ENCODE results near the gene STPG2.
"Not testable (repeated sequence)": the region's sequence is repeated elsewhere in the genome, so short reads cannot be mapped to it uniquely, and the experiment has no call there.

Gene STPG2

DNA sequence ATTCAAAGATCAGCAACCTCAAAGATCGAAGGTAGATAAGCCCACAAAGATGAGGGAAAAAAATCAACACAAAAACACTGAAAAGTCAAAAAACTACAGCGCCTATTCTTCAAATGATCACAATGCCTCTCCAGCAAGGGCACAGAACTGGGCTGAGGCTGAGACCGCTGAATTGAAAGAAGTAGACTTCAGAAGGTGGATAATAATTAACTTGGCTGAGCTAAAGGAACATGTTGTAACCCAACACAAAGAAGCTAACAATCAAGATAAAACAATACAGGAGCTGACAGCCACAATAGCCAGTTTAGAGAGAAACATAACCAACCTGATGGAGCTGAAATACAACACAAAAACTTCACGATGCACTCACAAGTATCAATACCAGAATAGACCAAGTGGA lies 231.1 kb downstream of the STPG2 start:
- no peak for DNase-seq (ENCODE audit: low spot score)
- in situ Hi-C loops (cut with MboI; ENCODE audit: low sequenced_read_pairs, unreplicated experiment), result no loop called here
- TF ChIP-seq, protein P1, sequence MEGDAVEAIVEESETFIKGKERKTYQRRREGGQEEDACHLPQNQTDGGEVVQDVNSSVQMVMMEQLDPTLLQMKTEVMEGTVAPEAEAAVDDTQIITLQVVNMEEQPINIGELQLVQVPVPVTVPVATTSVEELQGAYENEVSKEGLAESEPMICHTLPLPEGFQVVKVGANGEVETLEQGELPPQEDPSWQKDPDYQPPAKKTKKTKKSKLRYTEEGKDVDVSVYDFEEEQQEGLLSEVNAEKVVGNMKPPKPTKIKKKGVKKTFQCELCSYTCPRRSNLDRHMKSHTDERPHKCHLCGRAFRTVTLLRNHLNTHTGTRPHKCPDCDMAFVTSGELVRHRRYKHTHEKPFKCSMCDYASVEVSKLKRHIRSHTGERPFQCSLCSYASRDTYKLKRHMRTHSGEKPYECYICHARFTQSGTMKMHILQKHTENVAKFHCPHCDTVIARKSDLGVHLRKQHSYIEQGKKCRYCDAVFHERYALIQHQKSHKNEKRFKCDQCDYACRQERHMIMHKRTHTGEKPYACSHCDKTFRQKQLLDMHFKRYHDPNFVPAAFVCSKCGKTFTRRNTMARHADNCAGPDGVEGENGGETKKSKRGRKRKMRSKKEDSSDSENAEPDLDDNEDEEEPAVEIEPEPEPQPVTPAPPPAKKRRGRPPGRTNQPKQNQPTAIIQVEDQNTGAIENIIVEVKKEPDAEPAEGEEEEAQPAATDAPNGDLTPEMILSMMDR (IDR thresholded peaks at IDR 0.05; ENCODE audit: borderline replicate concordance, control extremely low read depth, extremely low read depth, insufficient read depth, missing control alignments), result no peak

DNA sequence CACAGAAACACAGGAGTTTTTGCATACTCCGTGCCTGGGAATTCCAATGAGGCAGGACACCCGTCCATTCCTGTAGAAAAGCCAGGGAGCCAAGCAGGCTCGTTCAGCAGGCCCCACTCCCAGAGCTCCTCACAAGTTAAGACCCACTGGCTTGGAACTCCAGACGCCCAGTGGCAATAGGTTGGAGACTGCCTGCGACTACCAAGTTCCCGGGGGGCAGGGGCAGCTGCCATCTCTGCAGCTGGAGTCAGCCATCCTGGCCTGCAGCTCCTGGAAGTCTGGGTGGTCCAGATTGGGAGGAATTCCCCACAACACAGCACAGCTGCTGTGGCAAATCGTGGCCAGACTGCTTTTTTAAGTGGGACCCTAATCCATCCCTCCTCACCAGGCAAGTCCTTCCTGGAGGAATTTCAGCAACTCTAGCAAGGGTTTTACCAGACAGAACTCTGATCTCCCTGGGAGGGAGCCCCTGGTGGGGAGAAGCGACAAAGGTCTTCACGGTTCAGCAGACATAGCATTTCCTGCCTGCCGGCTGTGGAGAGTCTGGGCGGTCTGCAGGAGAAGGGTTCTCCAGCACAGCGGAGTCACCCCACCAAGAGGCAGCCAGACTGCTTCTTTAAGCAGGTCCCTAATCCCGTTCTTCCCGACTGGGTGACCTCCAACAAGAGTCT lies 231.9 kb downstream of the STPG2 start:
- in situ Hi-C loops (cut with MboI; ENCODE audit: low sequenced_read_pairs, unreplicated experiment), result no loop called here
- no peak for DNase-seq (ENCODE audit: low spot score)
- TF ChIP-seq, protein P1 (IDR thresholded peaks at IDR 0.05; ENCODE audit: borderline replicate concordance, control extremely low read depth, extremely low read depth, insufficient read depth, missing control alignments), result no peak

DNA sequence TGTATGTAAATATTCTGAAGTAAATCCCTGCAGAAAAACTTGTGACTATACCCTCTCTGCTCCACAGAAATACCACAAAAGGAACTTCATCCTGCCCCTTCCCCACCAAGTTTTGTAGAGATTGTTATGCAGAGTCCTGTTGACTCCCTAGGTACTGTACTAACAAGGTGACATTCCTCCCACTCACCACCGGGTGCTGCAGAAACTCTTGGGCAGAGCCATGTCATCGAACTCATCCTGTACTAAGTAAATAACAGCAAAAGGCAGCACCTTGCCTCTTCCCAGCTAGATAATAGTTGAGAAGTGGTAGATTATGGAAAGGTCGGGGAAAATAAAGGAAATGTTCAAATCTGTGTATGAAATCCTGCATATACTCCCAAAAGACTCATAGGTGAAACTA lies 233.3 kb downstream of the STPG2 start:
- TF ChIP-seq, protein P1 (IDR thresholded peaks at IDR 0.05; ENCODE audit: borderline replicate concordance, control extremely low read depth, extremely low read depth, insufficient read depth, missing control alignments), result no peak
- in situ Hi-C loops (cut with MboI; ENCODE audit: low sequenced_read_pairs, unreplicated experiment), result no loop called here
- DNase-seq (ENCODE audit: low spot score), result no peak

DNA sequence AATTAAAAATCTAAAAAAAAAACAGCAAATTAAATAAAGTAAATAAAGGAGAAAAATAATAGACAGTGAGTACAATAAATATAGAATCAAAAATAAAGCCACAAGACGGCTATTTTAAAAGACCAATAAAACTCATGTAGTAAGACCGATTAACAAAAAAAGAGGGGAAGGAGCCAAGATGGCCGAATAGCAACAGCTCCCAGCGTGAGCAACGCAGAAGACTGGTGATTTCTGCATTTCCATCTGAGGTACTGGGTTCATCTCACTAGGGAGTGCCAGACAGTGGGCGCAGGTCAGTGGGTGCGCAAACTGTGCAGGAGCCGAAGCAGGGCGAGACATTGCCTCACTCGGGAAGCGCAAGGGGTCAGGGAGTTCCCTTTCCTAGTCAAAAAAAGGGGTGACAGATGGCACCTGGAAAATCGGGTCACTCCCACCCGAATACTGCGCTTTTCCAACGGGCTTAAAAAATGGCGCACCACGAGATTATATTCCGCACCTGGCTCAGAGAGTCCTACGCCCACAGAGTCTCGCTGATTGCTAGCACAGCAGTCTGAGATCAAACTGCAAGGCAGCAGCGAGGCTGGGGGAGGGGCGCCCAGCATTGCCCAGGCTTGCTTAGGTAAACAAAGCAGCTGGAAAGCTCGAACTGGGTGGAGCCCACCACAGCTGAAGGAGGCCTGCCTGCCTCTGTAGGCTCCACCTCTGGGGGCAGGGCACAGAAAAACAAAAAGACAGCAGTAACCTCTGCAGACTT lies 239.7 kb downstream of the STPG2 start:
- in situ Hi-C loops (cut with MboI; ENCODE audit: low sequenced_read_pairs, unreplicated experiment), result not testable (repeated sequence)

DNA sequence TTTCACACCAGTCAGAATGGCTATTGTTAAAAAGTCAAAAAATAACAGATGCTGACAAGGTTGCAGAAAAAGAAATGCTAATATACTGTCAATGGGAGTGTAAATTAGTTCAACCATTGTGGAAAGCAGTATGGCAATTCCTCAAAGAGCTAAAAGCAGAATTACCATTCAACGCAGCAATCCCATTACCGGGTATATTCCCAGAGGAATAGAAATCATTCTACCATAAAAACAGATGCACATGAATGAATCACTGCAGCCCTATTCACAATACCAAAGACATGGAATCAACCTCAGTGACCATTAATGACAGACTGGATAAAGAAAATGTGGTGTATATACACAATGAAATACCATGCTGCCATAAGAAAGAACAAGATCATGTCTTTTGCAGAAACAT lies 243.0 kb downstream of the STPG2 start:
- in situ Hi-C loops (cut with MboI; ENCODE audit: low sequenced_read_pairs, unreplicated experiment), result no loop called here
- DNase-seq (ENCODE audit: low spot score), result no peak
- TF ChIP-seq, protein P1 (IDR thresholded peaks at IDR 0.05; ENCODE audit: borderline replicate concordance, control extremely low read depth, extremely low read depth, insufficient read depth, missing control alignments), result no peak

More for the DNA sequence above, 239.7 kb downstream of the STPG2 start:
- DNase-seq (ENCODE audit: low spot score), result not testable (repeated sequence)

DNA sequence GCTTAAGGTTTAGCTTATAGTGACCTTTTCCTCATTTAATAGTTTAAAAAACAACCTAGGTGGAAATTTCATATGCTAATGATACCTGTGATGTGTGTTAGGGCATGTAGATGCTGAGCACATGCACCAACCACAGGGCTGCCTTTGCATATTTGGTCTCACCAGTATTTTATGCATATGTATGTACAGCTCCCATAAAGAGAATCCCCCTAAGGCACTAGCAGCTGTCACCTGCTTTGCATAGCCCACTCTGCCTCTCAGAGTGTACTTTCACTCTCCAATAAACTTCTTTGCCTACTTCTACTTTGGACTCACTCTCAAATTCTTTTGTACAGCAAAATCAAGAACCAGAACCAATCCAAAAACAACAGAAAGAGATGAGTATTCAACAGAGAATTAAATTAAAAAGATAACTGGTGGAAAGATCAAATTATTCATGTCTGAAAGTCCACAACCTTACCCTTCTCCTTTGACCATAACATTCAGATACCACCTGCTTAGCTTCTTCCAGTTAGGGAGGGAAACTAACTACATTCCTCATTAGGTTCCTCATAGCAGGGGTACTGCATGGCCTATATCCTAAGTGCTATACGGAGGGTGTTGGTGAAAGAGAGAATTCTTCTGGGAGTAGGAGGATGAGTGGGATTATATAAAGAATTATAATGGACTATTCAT lies 250.5 kb downstream of the STPG2 start:
- DNase-seq (ENCODE audit: low spot score), result no peak
- TF ChIP-seq, protein P1 (IDR thresholded peaks at IDR 0.05; ENCODE audit: borderline replicate concordance, control extremely low read depth, extremely low read depth, insufficient read depth, missing control alignments), result no peak
- in situ Hi-C loops (cut with MboI; ENCODE audit: low sequenced_read_pairs, unreplicated experiment), result no loop called here

DNA sequence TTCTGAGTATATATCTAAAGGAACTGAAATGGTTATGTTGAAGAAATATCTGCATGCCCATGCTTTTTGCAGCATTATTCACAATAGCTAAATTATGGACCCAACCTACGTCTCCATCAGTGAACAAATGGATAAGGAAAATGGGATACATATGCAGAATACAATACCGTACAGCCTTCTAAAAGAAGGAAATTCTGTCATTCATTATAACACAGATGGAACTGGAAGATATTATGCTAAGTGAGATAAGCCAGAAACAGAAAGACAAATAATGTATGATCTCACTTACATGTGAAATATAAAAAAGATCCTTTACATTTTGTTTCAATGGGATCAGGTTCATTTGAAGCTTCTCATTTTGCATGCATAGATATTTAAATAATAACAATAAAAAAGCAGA lies 263.3 kb downstream of the STPG2 start:
- TF ChIP-seq, protein P1 (IDR thresholded peaks at IDR 0.05; ENCODE audit: borderline replicate concordance, control extremely low read depth, extremely low read depth, insufficient read depth, missing control alignments), result no peak
- in situ Hi-C loops (cut with MboI; ENCODE audit: low sequenced_read_pairs, unreplicated experiment), result no loop called here
- no peak for DNase-seq (ENCODE audit: low spot score)

All from GM13976 (cell line).